ENCODE measurements around the gene MED8. TPM values are rescaled to one million over a fixed set of nuclear protein-coding genes. Genes with fewer than 3 reads are reported as not detected.

The MED8 gene
- polyA plus RNA-seq, 2 of the 4 experiments (the other 2 are of a cell fraction): 21.8 to 33.9 TPM

DNA sequence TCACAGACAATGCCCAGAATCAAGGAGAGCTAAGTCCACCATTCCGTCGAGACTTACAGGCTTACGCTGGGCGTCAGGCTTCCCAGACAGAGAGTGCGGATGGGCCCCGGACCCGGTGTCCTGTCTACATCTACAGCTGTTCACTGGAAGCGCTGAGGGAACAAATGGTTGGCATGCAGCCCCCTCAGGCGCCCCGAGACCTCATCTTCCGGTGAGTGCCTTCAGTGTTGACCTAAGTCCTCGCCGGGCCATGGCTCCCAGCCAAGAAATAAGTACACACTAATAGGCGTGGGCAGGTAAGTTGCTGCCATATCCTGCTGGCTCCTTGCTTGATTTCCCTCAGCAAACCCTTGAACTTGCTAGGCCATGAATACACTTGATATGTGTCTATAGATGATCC lies 37.9 kb upstream of the MED8 start:
- Histone ChIP-seq H3K4me3 (no peak overlapping the region), H3K4me2 (no peak overlapping the region), H3K9me3 (no peaks in the 10 kb centered on the region), H3K27ac (no peak overlapping the region), H3K4me1 (peaks cover 7% of the 10 kb centered on the region; the same call in 1 of the 3 replicates)
- TF ChIP-seq, protein P1, sequence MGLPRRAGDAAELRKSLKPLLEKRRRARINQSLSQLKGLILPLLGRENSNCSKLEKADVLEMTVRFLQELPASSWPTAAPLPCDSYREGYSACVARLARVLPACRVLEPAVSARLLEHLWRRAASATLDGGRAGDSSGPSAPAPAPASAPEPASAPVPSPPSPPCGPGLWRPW (IDR thresholded peaks at IDR 0.05): no peak
- TF ChIP-seq FOSB (CRISPR knock-in tag; IDR thresholded peaks at IDR 0.05) (no peak), JUNB (IDR thresholded peaks at IDR 0.05) (no peak), CBX2 (IDR thresholded peaks at IDR 0.05; ENCODE audit: borderline replicate concordance, low read depth) (no peak), SREBF2 (IDR thresholded peaks at IDR 0.05) (no peak), EHMT2 (IDR thresholded peaks at IDR 0.05; ENCODE audit: low read depth) (no peak)
- TF ChIP-seq, protein P2, sequence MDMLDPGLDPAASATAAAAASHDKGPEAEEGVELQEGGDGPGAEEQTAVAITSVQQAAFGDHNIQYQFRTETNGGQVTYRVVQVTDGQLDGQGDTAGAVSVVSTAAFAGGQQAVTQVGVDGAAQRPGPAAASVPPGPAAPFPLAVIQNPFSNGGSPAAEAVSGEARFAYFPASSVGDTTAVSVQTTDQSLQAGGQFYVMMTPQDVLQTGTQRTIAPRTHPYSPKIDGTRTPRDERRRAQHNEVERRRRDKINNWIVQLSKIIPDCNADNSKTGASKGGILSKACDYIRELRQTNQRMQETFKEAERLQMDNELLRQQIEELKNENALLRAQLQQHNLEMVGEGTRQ (IDR thresholded peaks at IDR 0.05): no peak
- TF ChIP-seq, protein P3, sequence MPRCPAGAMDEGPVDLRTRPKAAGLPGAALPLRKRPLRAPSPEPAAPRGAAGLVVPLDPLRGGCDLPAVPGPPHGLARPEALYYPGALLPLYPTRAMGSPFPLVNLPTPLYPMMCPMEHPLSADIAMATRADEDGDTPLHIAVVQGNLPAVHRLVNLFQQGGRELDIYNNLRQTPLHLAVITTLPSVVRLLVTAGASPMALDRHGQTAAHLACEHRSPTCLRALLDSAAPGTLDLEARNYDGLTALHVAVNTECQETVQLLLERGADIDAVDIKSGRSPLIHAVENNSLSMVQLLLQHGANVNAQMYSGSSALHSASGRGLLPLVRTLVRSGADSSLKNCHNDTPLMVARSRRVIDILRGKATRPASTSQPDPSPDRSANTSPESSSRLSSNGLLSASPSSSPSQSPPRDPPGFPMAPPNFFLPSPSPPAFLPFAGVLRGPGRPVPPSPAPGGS (IDR thresholded peaks at IDR 0.05): no peak
- FAIRE-seq (no peak), ATAC-seq (no peak), DNase-seq (ENCODE audit: low read depth in 1 of 2, low spot score in 1 of 2) (no peak)
- ChIA-PET CTCF (interaction anchor here (0.8 to 1.9 kb wide), 3 partner anchors 13 to 201 kb away, joined by 3 to 7 read pairs (median 6); no protein-coding TSS in a partner anchor), POLR2A (no interaction called here)
- 88% methylated on average over 12 of the region's 14 CpGs for WGBS (ENCODE audit: missing lambda C conversion rate)

DNA sequence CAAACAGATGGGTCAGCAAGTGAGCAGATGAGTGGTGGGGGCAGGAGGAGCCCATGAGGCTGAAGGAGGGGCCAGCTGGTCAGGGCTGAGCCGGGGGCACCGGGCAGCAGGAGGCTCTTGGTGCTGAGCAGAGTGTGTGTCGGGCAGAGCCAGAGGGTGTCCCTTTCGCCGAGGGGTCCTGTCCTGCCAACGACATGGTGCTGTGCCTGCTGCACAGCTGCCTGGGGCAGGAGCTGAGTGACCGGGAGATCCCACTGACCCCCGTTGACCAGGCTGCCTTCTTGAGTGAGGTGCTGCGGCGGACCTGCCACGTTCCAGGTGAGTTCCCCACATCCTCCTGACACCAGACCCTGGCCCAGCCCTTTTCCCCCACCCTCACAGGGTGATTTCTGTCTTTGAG lies 36.6 kb upstream of the MED8 start:
- POLR2A ChIA-PET: no interaction called here
- no peak overlapping the region for H3K4me3 ChIP-seq
- TF ChIP-seq KDM5A (IDR thresholded peaks at IDR 0.05) (no peak), CEBPB (IDR thresholded peaks at IDR 0.05) (no peak), CHD2 (IDR thresholded peaks at IDR 0.05; ENCODE audit: low read length, partially characterized antibody) (no peak)
- FAIRE-seq: no peak
- no peak overlapping the region for H3K4me2 ChIP-seq
- no peak overlapping the region for H3K27ac ChIP-seq
- no peaks in the 10 kb centered on the region for H3K9me3 ChIP-seq
- no peak for DNase-seq (ENCODE audit: low read depth in 1 of 2, low spot score in 1 of 2)
- CTCF ChIA-PET: no interaction called here
- H3K4me1 ChIP-seq: peaks cover 7% of the 10 kb centered on the region; the same call in 1 of the 3 replicates
- ATAC-seq: no peak
- WGBS (ENCODE audit: missing lambda C conversion rate): 83% methylated on average over 7 of the region's 11 CpGs

DNA sequence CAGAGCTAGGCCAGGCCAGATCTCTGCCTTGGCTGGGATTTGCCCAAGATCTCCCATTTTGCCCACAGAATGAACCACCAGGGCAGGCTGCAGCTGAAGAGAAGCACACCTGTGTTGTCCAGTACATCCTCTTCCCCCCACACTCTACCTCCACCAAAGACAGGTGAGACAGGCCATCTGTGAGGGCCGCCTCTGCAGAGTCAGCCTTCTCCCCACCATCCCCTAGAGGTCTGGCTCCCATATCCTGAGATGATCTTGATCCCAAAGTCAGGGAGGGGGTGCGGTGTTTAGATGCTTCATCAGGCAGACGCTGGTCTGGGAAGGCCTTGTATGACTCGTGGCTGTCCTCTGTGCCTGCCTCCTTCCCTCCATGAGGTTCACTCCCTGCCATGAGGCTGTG lies 35.4 kb upstream of the MED8 start:
- H3K4me3 ChIP-seq: no peak overlapping the region
- POLR2A ChIA-PET: no interaction called here
- no peaks in the 10 kb centered on the region for H3K9me3 ChIP-seq
- FAIRE-seq (no peak), DNase-seq (ENCODE audit: low read depth in 1 of 2, low spot score in 1 of 2) (no peak), ATAC-seq (no peak)
- H3K4me1 ChIP-seq: peaks cover 7% of the 10 kb centered on the region; the same call in 1 of the 3 replicates
- no peak overlapping the region for H3K4me2 ChIP-seq
- CTCF ChIA-PET: interaction anchor here (0.8 to 1.4 kb wide), 2 partner anchors 10 to 194 kb away, joined by 3 read pairs; no protein-coding TSS in a partner anchor
- TF ChIP-seq TP53 (CRISPR knock-in tag; IDR thresholded peaks at IDR 0.05) (no peak), FOXS1 (CRISPR knock-in tag; IDR thresholded peaks at IDR 0.05) (no peak), ESRRA (IDR thresholded peaks at IDR 0.05; ENCODE audit: borderline replicate concordance, low read length) (no peak), EHMT2 (IDR thresholded peaks at IDR 0.05; ENCODE audit: low read depth) (no peak)
- TF ChIP-seq, protein P4, sequence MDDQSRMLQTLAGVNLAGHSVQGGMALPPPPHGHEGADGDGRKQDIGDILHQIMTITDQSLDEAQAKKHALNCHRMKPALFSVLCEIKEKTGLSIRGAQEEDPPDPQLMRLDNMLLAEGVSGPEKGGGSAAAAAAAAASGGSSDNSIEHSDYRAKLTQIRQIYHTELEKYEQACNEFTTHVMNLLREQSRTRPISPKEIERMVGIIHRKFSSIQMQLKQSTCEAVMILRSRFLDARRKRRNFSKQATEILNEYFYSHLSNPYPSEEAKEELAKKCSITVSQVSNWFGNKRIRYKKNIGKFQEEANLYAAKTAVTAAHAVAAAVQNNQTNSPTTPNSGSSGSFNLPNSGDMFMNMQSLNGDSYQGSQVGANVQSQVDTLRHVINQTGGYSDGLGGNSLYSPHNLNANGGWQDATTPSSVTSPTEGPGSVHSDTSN (IDR thresholded peaks at IDR 0.05): no peak
- no peak overlapping the region for H3K27ac ChIP-seq
- WGBS (ENCODE audit: missing lambda C conversion rate): 79% methylated on average over 4 of the region's 4 CpGs
